Kidney capillary endothelial cell (primary cell): ENCODE data around the gene DUSP21.
"Not testable (repeated sequence)": the region's sequence is repeated elsewhere in the genome, so short reads cannot be mapped to it uniquely, and the experiment has no call there.

ENCODE experiments used
- DNase-seq: peaks from one replicate; pipeline ENCODE4 v3.0.0-alpha.2; 2018; ENCODE audit warnings: low spot score

The DUSP21 gene

DNA sequence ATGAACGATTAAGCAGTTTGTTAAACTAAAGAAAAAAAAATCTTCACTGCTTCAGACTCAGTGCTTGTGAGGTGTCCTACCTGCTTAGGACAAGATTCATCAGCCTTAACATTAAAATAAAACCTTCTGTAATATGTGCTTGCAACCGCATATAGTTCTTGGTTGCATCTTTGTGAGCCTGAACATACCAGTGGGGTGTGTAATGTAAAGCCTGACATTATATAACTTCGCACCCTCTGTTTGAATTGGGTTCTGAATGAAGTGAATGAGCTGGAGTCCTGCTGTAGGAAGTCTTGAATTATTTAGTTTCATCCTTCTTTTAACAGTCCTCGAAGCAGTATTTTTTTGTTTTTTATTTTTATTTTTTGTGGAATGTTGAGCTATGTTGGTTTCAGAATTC is 32.3 kb downstream of the DUSP21 start:
- no peak for DNase-seq

DNA sequence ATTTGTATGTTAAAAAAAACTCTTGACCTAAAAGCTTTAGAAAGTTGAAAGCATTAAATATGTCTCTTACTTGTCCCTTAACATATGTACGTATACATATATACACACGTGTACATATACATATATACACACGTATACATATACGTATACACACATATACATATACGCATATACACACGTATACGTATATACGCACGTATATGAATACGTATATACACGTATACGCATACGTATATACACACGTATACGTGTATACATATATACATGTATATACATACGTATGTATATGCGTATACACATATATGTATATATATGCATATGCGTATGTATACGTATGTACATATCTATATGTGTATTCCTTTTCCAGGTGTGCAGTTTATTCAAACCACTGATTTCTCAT is 32.9 kb downstream of the DUSP21 start:
- DNase-seq = no peak

DNA sequence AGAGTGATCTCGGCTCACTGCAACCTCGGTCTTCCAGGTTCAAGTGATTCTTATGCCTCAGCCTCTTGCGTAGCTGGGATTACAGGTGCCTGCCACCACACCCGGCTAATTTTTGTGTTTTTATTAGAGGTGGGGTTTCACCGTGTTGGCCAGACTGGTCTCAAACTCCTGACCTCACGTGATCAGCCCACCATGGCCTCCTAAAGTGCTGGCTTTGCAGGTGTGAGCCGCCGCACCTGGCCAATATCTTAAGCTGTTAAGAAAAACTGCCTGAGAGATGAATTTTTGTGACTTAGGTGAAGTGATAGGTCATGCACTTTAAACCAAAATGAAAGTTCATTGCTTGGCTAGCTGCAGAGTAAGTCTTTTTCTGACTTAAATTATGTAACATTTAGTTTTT is 35.0 kb downstream of the DUSP21 start:
- no peak for DNase-seq

DNA sequence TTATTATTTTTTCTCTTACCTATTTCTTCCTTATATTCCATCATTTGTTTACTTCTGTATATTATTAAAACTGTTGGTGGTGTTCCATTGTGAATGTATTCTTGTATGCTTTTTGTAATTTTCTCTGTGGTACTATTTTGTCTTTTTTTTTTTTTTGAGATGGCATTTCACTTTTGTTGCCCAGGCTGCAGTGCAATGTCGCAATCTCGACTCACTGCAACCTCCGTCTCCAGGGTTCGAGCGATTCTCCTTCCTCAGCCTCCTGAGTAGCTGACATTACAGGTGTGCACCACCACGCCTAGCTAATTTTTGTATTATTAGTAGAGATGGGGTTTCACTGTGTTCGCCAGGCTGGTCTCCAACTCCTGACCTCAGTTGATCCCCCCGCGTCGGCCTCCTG is 37.7 kb downstream of the DUSP21 start:
- no peak for DNase-seq

DNA sequence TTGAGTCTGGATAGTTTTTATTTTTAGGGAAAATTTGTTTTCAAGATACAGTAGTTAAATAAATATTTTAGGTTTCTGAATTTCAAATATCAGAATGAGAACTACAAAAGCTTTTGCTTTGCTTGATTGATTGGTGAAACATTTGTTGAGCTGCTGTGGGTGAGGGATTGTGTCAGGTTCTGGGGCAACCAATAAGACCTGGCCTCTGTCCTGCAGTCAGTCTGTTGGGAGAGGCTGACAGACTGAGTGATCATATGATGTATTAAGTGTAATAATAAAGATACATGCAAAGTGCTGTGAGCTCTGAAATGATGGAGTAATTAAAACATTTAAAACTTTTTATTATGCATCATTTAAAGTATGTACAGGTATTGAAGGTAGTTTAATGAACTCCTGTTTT is 38.8 kb downstream of the DUSP21 start:
- DNase-seq = no peak

DNA sequence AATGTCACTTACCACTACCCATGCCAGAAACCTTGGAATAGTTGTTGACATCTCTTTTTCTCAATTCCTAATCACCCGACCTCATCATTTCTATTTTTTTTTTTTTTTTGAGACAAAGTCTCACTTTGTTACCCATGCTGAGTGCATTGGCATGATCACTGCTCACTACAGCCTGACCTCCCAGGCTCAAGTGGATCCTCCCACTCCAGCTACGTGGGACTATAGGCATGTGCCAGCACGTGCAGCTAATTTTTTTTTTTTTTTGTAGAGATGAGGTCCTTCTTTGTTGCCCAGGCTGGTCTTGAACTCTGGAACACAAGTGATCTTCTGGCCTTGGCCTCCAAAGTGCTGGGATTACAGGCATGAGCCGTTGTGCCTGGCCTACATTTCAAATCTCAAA is 41.1 kb downstream of the DUSP21 start:
- DNase-seq = no peak

DNA sequence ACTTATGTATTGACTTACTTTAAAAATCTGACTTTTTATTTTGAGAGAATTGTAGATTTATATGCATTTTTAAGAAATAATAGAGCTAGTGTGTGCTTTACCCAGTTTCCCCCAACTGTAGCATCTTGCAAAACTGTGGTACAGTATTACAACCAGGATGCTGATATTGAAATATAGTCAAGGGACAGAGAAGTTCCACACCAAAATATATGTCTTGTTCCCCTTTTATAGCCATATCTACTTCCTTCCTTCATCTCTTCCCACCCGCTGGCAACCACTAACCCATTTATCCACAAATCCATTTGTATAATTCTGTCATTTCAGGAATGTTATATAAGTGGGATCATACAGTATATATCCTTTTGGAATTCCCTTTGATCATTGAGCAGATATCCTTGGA is 46.0 kb downstream of the DUSP21 start:
- no peak for DNase-seq

DNA sequence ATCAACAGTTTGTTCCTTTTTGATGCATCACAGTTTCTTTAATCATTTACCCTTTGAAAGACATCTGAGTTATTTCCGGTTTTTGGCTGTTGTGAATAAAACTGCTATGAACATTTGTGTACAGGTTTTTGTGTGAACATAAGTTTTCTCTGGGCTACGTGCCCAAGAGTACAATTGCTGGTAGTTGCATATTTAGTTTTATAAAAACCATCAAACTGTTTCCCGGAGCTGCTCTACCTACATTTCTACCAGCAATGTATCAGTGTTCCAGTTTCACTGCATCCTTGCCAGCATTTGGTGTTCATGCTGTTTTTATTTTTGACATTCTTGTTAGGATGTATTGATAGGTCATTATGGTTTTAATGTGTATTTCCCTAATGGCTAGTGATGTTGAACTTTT is 46.4 kb downstream of the DUSP21 start:
- DNase-seq = no peak

DNA sequence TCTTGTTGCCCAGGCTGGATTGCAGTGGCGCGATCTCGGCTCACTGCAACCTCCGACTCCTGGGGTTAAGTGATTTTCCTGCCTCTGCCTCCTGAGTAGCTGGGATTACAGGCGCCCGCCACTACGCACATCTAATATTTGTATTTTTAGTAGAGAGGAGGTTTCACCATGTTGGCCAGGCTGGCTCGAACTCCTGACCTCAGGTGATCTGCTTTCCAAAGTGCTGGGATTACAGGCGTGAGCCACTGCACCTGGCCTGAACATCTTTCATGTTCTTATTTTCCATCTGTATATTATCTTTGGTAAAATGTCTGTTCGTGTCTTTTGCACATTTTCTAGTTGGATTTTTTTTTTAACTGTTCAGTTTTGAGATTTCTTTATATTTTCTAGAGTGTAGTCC is 46.9 kb downstream of the DUSP21 start:
- not testable (repeated sequence) for DNase-seq

DNA sequence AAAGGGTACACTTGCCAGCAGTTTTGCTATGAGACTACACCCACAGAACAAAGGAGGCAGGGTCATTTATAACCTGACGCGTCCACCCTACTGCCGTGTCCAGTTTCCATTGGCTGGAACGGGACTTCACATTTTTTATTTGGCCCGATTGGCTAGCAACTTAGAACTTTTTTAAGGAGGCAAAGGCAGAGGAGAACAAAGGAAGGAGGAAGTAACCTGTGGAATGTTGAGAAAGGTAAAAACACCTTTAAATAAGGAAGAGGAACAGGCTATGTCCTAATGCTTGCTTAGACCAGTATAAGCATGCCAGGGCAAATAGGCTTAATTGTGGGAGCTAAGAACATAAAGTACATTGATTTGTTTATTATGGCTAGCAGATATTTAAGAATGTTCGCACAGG is 47.8 kb downstream of the DUSP21 start:
- no peak for DNase-seq
